ENCODE results near the gene SLC35G4. TPM values are rescaled to one million over a fixed set of nuclear protein-coding genes. Genes with fewer than 3 reads are reported as not detected.
"Not testable (repeated sequence)": the region's sequence is repeated elsewhere in the genome, so short reads cannot be mapped to it uniquely, and the experiment has no call there.

SLC35G4 gene
- total RNA-seq, 1 experiment from 2014 or later: not detected

DNA sequence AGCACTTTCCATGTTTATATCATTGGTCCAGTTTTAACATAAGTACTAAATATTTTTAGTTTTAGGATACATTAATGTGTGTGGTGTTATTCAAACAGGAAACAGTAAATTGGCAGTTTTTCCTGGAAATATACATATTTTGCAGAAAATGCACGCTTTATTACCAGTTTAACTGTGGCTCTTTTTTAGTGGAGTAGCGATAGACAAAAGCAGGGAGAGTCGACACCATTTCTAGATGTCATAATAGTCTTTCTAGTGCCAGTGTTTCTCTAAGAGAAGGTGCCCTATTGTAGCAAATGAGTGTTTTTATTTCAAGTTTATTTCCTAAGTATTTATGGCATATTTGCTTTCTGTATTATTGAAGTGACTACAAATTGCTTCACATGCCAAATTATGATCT lies 9.1 kb upstream of the SLC35G4 start:
- ChIA-PET CTCF (no interaction called here), POLR2A (no interaction called here)
- Histone ChIP-seq H3K4me3 (ENCODE audit: low read depth, low read length) (no peak overlapping the region), H3K4me1 (no peaks in the 10 kb centered on the region), H3K36me3 (ENCODE audit: control insufficient read depth, insufficient read depth, low read length) (no peaks in the 10 kb centered on the region), H3K27me3 (replicated peaks; ENCODE audit: control insufficient read depth, insufficient read depth, low read length) (no peaks in the 10 kb centered on the region), H3K9me3 (no peaks in the 10 kb centered on the region)
- peaks cover 32% of the 10 kb centered on the region for H3K27me3 Mint-ChIP-seq (ENCODE audit: insufficient read depth, unreplicated experiment)
- H3K36me3 Mint-ChIP-seq (ENCODE audit: insufficient read depth, unreplicated experiment): no peaks in the 10 kb centered on the region
- no peak for DNase-seq
- BruUV-seq (replicated peaks): no TSS peak
- TF ChIP-seq CTCF (IDR thresholded peaks at IDR 0.05; ENCODE audit: insufficient read depth in 1 of 2, low read depth in 1 of 2, low read length in 1 of 2, severe bottlenecking in 1 of 2, unreplicated experiment in 1 of 2): no peak
- H3K9me3 Mint-ChIP-seq (ENCODE audit: unreplicated experiment): peaks cover 9% of the 10 kb centered on the region
- no peak overlapping the region for H3K27ac Mint-ChIP-seq (ENCODE audit: unreplicated experiment)
- H3K4me3 Mint-ChIP-seq (ENCODE audit: unreplicated experiment): no peak overlapping the region
- intact Hi-C loops (cut with micrococcal nuclease; ENCODE audit: unreplicated experiment): no loop called here
- H3K4me1 Mint-ChIP-seq (ENCODE audit: low read depth, unreplicated experiment): no peaks in the 10 kb centered on the region

GRCh38 chr18:11607906-11608305 lies 1.5 kb upstream of the SLC35G4 start:
- CTCF ChIA-PET: interaction anchor here (0.7 kb wide), 1 partner anchor 46 kb away, joined by 4 read pairs; no protein-coding TSS in a partner anchor
- POLR2A ChIA-PET: no interaction called here

GRCh38 chr18:11608618-11609017 lies 778 bp upstream of the SLC35G4 start:
- DNase-seq; H3K27ac Mint-ChIP-seq (ENCODE audit: unreplicated experiment); intact Hi-C loops (cut with micrococcal nuclease; ENCODE audit: unreplicated experiment); H3K36me3 ChIP-seq (ENCODE audit: control insufficient read depth, insufficient read depth, low read length); H3K4me1 ChIP-seq; H3K4me3 Mint-ChIP-seq (ENCODE audit: unreplicated experiment); H3K4me3 ChIP-seq (ENCODE audit: low read depth, low read length); CTCF ChIA-PET; BruUV-seq (replicated peaks); POLR2A ChIA-PET; H3K9me3 ChIP-seq; H3K4me1 Mint-ChIP-seq (ENCODE audit: low read depth, unreplicated experiment); H3K27me3 ChIP-seq (replicated peaks; ENCODE audit: control insufficient read depth, insufficient read depth, low read length); H3K9me3 Mint-ChIP-seq (ENCODE audit: unreplicated experiment); H3K36me3 Mint-ChIP-seq (ENCODE audit: insufficient read depth, unreplicated experiment): not testable (repeated sequence)
- H3K27me3 Mint-ChIP-seq (ENCODE audit: insufficient read depth, unreplicated experiment): peaks cover 11% of the 10 kb centered on the region

More at GRCh38 chr18:11607906-11608305, 1.5 kb upstream of the SLC35G4 start:
- Mint-ChIP-seq H3K36me3 (ENCODE audit: insufficient read depth, unreplicated experiment) (no peaks in the 10 kb centered on the region), H3K27ac (ENCODE audit: unreplicated experiment) (no peak overlapping the region), H3K27me3 (ENCODE audit: insufficient read depth, unreplicated experiment) (peaks cover 15% of the 10 kb centered on the region), H3K9me3 (ENCODE audit: unreplicated experiment) (no peaks in the 10 kb centered on the region), H3K4me3 (ENCODE audit: unreplicated experiment) (no peak overlapping the region), H3K4me1 (ENCODE audit: low read depth, unreplicated experiment) (no peaks in the 10 kb centered on the region)
- DNase-seq: no peak
- H3K4me3 ChIP-seq (ENCODE audit: low read depth, low read length): no peak overlapping the region
- H3K4me1 ChIP-seq: no peaks in the 10 kb centered on the region
- intact Hi-C loops (cut with micrococcal nuclease; ENCODE audit: unreplicated experiment): no loop called here
- no peaks in the 10 kb centered on the region for H3K9me3 ChIP-seq
- no peaks in the 10 kb centered on the region for H3K36me3 ChIP-seq (ENCODE audit: control insufficient read depth, insufficient read depth, low read length)
- no peaks in the 10 kb centered on the region for H3K27me3 ChIP-seq (replicated peaks; ENCODE audit: control insufficient read depth, insufficient read depth, low read length)
- BruUV-seq (replicated peaks): no TSS peak
- no peak for TF ChIP-seq CTCF (IDR thresholded peaks at IDR 0.05; ENCODE audit: insufficient read depth in 1 of 2, low read depth in 1 of 2, low read length in 1 of 2, severe bottlenecking in 1 of 2, unreplicated experiment in 1 of 2)

DNA sequence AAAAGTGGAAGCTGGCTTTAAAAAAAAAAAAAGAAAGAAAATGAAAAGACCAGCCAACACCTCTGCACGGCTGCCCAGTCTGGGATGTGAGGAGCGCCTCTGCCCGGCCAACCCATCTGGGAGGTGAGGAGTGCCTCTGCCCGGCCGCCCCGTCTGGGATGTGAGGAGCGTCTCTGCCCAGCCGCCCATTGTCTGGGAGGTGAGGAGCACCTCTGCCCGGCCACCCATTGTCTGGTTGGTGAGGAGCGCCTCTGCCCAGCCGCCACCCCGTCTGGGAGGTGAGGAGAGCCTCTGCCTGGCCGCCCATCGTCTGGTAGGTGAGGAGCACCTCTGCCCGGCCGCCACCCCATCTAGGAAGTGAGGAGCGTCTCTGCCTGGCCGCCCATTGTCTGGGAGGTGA lies 3.7 kb downstream of the SLC35G4 start:
- H3K36me3 ChIP-seq (ENCODE audit: control insufficient read depth, insufficient read depth, low read length); H3K27me3 ChIP-seq (replicated peaks; ENCODE audit: control insufficient read depth, insufficient read depth, low read length); H3K9me3 ChIP-seq; H3K27me3 Mint-ChIP-seq (ENCODE audit: insufficient read depth, unreplicated experiment); BruUV-seq (replicated peaks); H3K4me1 Mint-ChIP-seq (ENCODE audit: low read depth, unreplicated experiment); H3K4me1 ChIP-seq; H3K4me3 Mint-ChIP-seq (ENCODE audit: unreplicated experiment); H3K9me3 Mint-ChIP-seq (ENCODE audit: unreplicated experiment); H3K4me3 ChIP-seq (ENCODE audit: low read depth, low read length); CTCF ChIA-PET; H3K27ac Mint-ChIP-seq (ENCODE audit: unreplicated experiment); DNase-seq; intact Hi-C loops (cut with micrococcal nuclease; ENCODE audit: unreplicated experiment); H3K36me3 Mint-ChIP-seq (ENCODE audit: insufficient read depth, unreplicated experiment); POLR2A ChIA-PET: not testable (repeated sequence)

DNA sequence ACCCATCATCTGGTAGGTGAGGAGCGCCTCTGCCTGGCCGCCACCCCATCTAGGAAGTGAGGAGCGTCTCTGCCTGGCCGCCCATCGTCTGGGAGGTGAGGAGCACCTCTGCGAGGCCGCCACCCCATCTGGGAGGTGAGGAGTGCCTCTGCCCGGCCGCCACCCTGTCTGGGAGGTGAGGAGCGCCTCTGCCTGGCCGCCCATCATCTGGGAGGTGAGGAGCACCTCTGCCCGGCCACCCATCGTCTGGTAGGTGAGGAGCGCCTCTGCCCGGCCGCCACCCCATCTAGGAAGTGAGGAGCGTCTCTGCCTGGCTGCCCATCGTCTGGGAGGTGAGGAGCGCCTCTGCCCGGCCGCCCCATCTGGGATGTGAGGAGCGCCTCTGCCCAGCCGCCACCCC lies 4.2 kb downstream of the SLC35G4 start:
- H3K4me3 Mint-ChIP-seq (ENCODE audit: unreplicated experiment); H3K9me3 ChIP-seq; POLR2A ChIA-PET; DNase-seq; H3K27me3 ChIP-seq (replicated peaks; ENCODE audit: control insufficient read depth, insufficient read depth, low read length); H3K4me1 Mint-ChIP-seq (ENCODE audit: low read depth, unreplicated experiment); intact Hi-C loops (cut with micrococcal nuclease; ENCODE audit: unreplicated experiment); CTCF ChIA-PET; H3K27ac Mint-ChIP-seq (ENCODE audit: unreplicated experiment); H3K36me3 Mint-ChIP-seq (ENCODE audit: insufficient read depth, unreplicated experiment); H3K4me3 ChIP-seq (ENCODE audit: low read depth, low read length); H3K9me3 Mint-ChIP-seq (ENCODE audit: unreplicated experiment); H3K27me3 Mint-ChIP-seq (ENCODE audit: insufficient read depth, unreplicated experiment); H3K4me1 ChIP-seq; BruUV-seq (replicated peaks); H3K36me3 ChIP-seq (ENCODE audit: control insufficient read depth, insufficient read depth, low read length): not testable (repeated sequence)

- CTCF ChIA-PET; H3K9me3 ChIP-seq; H3K27me3 Mint-ChIP-seq (ENCODE audit: insufficient read depth, unreplicated experiment); H3K36me3 Mint-ChIP-seq (ENCODE audit: insufficient read depth, unreplicated experiment); H3K4me1 Mint-ChIP-seq (ENCODE audit: low read depth, unreplicated experiment); H3K36me3 ChIP-seq (ENCODE audit: control insufficient read depth, insufficient read depth, low read length); intact Hi-C loops (cut with micrococcal nuclease; ENCODE audit: unreplicated experiment); POLR2A ChIA-PET; H3K4me3 ChIP-seq (ENCODE audit: low read depth, low read length); H3K9me3 Mint-ChIP-seq (ENCODE audit: unreplicated experiment); H3K4me1 ChIP-seq; H3K4me3 Mint-ChIP-seq (ENCODE audit: unreplicated experiment); BruUV-seq (replicated peaks); H3K27me3 ChIP-seq (replicated peaks; ENCODE audit: control insufficient read depth, insufficient read depth, low read length); H3K27ac Mint-ChIP-seq (ENCODE audit: unreplicated experiment); DNase-seq: not testable (repeated sequence)
These were observed 4.6 kb downstream of the SLC35G4 start for GRCh38 chr18:11614042-11614441.
